ENCODE measurements around the gene TRIM40. TPM values are rescaled to one million over a fixed set of nuclear protein-coding genes. Genes with fewer than 3 reads are reported as not detected.

The TRIM40 gene
- total RNA-seq, 1 donor from 2014 or later = not detected

DNA sequence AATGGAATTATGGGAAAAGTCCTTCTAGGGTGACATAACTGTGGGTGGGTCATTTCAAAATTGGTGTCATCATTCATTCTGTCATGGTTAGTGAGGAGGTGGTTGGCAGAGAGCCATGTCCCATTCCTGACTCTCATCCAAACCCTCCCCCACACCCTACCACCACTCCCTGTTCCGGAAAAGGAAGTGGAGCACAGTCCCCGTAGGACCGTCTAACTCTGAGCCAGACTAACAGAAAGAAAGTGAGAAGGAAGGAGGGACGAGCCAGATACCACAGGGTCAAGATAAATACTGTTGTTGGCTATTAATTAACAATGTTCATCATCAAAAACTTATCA, 20.3 kb downstream of the TRIM40 start:
- H3K4me1 ChIP-seq = peaks cover 7% of the 10 kb centered on the region
- H3K4me3 ChIP-seq = no peak overlapping the region
- no peaks in the 10 kb centered on the region for H3K9me3 ChIP-seq
- no peaks in the 10 kb centered on the region for H3K27me3 ChIP-seq
- H3K27ac ChIP-seq = no peak overlapping the region
- TF ChIP-seq, protein P1, sequence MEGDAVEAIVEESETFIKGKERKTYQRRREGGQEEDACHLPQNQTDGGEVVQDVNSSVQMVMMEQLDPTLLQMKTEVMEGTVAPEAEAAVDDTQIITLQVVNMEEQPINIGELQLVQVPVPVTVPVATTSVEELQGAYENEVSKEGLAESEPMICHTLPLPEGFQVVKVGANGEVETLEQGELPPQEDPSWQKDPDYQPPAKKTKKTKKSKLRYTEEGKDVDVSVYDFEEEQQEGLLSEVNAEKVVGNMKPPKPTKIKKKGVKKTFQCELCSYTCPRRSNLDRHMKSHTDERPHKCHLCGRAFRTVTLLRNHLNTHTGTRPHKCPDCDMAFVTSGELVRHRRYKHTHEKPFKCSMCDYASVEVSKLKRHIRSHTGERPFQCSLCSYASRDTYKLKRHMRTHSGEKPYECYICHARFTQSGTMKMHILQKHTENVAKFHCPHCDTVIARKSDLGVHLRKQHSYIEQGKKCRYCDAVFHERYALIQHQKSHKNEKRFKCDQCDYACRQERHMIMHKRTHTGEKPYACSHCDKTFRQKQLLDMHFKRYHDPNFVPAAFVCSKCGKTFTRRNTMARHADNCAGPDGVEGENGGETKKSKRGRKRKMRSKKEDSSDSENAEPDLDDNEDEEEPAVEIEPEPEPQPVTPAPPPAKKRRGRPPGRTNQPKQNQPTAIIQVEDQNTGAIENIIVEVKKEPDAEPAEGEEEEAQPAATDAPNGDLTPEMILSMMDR (IDR thresholded peaks at IDR 0.05) = no peak
- TF ChIP-seq POLR2AphosphoS5 (IDR thresholded peaks at IDR 0.05; ENCODE audit: insufficient read depth in 1 of 2, low read depth in 1 of 2) (no peak), POLR2A (IDR thresholded peaks at IDR 0.05) (no peak)
- intact Hi-C loops (cut with DNase I) = no loop called here
- DNase-seq (ENCODE audit: extremely low spot score in 2 of 2) = no peak
- H3K36me3 ChIP-seq = no peaks in the 10 kb centered on the region

DNA sequence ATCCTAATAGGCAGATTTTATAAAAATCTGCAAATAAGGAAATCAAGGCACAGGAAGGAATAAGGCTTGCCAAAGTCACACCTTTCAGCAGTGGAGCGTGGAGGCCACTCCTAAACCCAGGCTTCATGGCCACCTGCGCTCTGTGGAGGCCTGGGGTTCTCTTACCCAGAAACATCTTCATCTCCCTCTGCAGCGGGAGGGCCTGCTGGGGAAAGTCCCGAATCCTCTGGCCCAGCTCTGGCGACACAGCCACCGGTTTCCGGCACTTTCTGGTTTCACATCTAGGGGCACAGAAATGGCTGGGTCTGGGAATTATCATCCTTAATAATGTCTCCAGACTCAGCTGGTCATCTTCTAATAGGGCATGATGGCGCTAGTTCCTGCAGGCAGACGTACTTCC, 20.8 kb downstream of the TRIM40 start:
- TF ChIP-seq POLR2A (IDR thresholded peaks at IDR 0.05) (no peak), POLR2AphosphoS5 (IDR thresholded peaks at IDR 0.05; ENCODE audit: insufficient read depth in 1 of 2, low read depth in 1 of 2) (no peak)
- TF ChIP-seq, protein P1 (IDR thresholded peaks at IDR 0.05) = no peak
- intact Hi-C loops (cut with DNase I) = no loop called here
- no peaks in the 10 kb centered on the region for H3K36me3 ChIP-seq
- H3K9me3 ChIP-seq = no peaks in the 10 kb centered on the region
- H3K27me3 ChIP-seq = no peaks in the 10 kb centered on the region
- no peak overlapping the region for H3K27ac ChIP-seq
- DNase-seq (ENCODE audit: extremely low spot score in 2 of 2) = no peak
- peaks cover 7% of the 10 kb centered on the region for H3K4me1 ChIP-seq
- no peak overlapping the region for H3K4me3 ChIP-seq

DNA sequence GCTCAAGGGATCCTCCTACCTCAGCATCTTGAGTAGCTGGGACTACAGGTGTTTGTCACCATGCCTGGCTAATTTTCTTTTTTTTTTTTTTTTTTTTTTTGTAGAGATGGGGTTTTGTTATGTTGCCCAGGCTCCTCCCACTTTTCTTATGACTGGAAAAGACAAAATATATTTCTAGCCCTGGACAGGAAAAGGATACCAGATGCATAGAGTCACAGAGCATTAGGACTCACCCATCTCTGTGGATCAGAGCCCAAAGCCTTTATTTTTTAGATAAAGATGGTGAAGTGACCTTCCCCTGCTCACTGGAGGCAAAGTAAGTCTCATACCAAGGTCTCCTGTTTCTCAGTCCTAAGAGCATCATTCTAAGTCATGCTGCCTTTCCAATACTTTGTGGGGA, 21.6 kb downstream of the TRIM40 start:
- Histone ChIP-seq H3K27me3 (no peaks in the 10 kb centered on the region), H3K36me3 (no peaks in the 10 kb centered on the region), H3K4me1 (peaks cover 7% of the 10 kb centered on the region), H3K27ac (no peak overlapping the region), H3K9me3 (no peaks in the 10 kb centered on the region), H3K4me3 (no peak overlapping the region)
- DNase-seq (ENCODE audit: extremely low spot score in 2 of 2) = no peak
- intact Hi-C loops (cut with DNase I) = no loop called here
- TF ChIP-seq POLR2AphosphoS5 (IDR thresholded peaks at IDR 0.05; ENCODE audit: insufficient read depth in 1 of 2, low read depth in 1 of 2) (no peak), POLR2A (IDR thresholded peaks at IDR 0.05) (no peak)
- TF ChIP-seq, protein P1 (IDR thresholded peaks at IDR 0.05) = no peak

DNA sequence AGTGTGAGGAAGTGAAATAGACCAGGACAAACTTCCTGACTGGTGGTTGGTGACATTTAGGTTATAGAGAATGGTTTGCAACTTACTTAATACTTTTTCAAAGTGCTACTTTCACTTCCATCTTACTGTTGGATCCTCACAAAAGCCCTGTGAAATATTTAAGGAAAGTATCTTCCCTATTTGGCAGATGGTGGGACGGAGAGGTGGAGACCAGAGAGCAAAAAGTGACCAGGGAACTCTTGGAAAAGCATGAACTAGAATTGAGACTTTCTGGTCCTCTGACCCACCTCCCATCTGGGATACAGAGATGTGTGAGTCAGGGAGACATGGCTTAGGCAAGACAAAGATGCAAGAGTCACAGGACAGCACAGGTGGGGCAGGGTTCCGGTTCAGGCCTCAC, 22.1 kb downstream of the TRIM40 start:
- Histone ChIP-seq H3K27ac (no peak overlapping the region), H3K36me3 (no peaks in the 10 kb centered on the region), H3K4me3 (no peak overlapping the region), H3K4me1 (peaks cover 7% of the 10 kb centered on the region), H3K9me3 (no peaks in the 10 kb centered on the region), H3K27me3 (no peaks in the 10 kb centered on the region)
- no peak for DNase-seq (ENCODE audit: extremely low spot score in 2 of 2)
- intact Hi-C loops (cut with DNase I) = no loop called here
- TF ChIP-seq POLR2AphosphoS5 (IDR thresholded peaks at IDR 0.05; ENCODE audit: insufficient read depth in 1 of 2, low read depth in 1 of 2) (no peak), POLR2A (IDR thresholded peaks at IDR 0.05) (no peak)
- TF ChIP-seq, protein P1 (IDR thresholded peaks at IDR 0.05) = no peak

DNA sequence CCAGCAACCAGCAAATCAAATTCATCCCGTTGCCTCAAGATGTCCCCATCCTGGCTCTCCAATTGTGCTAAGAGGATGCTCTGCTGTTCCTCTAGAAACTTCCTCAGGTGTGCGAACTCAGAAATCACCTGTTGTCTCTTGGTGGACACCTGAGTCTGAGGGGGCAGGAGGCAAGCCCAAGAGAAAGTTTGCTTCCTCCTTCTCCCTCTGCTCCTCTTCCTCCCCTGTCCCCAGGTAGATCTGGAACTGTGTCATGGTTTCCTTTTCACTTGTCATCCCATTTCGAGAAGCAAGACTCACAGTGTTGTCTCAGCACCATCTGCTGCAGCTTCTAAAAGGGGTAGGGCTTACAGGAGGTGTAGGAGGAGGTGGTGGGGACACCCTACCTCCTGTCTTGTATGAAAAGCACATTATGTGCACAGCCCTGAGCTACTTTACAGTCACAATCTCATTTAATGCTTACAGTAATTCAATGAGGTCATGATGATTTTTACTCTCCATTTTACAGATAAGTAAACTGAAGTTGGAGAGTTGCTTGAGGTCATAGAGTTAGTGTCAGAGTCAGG, 22.6 kb downstream of the TRIM40 start:
- H3K4me3 ChIP-seq = no peak overlapping the region
- DNase-seq (ENCODE audit: extremely low spot score in 2 of 2) = no peak
- H3K9me3 ChIP-seq = no peaks in the 10 kb centered on the region
- H3K27ac ChIP-seq = no peak overlapping the region
- TF ChIP-seq, protein P1 (IDR thresholded peaks at IDR 0.05) = no peak
- TF ChIP-seq POLR2A (IDR thresholded peaks at IDR 0.05) = no peak
- TF ChIP-seq POLR2AphosphoS5 (IDR thresholded peaks at IDR 0.05; ENCODE audit: insufficient read depth in 1 of 2, low read depth in 1 of 2) = no peak
- H3K4me1 ChIP-seq = peaks cover 7% of the 10 kb centered on the region
- H3K27me3 ChIP-seq = no peaks in the 10 kb centered on the region
- intact Hi-C loops (cut with DNase I) = no loop called here
- H3K36me3 ChIP-seq = no peaks in the 10 kb centered on the region

Measured in vagina (tissue), 2 donors.